Psoas muscle (tissue), 8 donors: Measurements from ENCODE around the gene MRPS18C. TPM values are rescaled to one million over a fixed set of nuclear protein-coding genes. Genes with fewer than 3 reads are reported as not detected.

ENCODE experiments used
- ATAC-seq, 4 donors: fragments of 200-7000 bp; cut with Tn5 transposase; one replicate each; pipeline ENCODE4 v1.9.1; 2020; ENCODE audit warnings: moderate library complexity in 3 of 4, mild to moderate bottlenecking in 2 of 4
- DNase-seq, 2 donors: peaks; one replicate each; pipeline ENCODE4 v3.0.0-alpha.2; 2020
- H3K27ac ChIP-seq: fragments of 200-600 bp; one replicate; pipeline ENCODE4 v1.8.0; 2022
- H3K27me3 ChIP-seq, 3 donors: fragments of 200-600 bp in 1 of 3; one replicate each; pipeline versions ENCODE4 v1.6.1 to v1.8.0; 2013 to 2022; ENCODE audit warnings: low read length in 2 of 3, mild to moderate bottlenecking in 2 of 3, moderate library complexity in 1 of 3; ENCODE audit not compliant: insufficient read depth in 3 of 3
- H3K36me3 ChIP-seq, 2 donors: fragments of 200-600 bp in 1 of 2; one replicate each; pipeline versions ENCODE4 v1.6.1 to v1.8.0; 2013 to 2022; ENCODE audit warnings: low read depth in 1 of 2, mild to moderate bottlenecking in 1 of 2, moderate library complexity in 1 of 2; ENCODE audit not compliant: insufficient read depth in 1 of 2
- H3K4me1 ChIP-seq: fragments of 200-600 bp; one replicate; pipeline ENCODE4 v1.8.0; 2022
- H3K4me3 ChIP-seq: fragments of 200-600 bp; one replicate; pipeline ENCODE4 v1.8.0; 2022; ENCODE audit warnings: mild to moderate bottlenecking
- H3K9me3 ChIP-seq: fragments of 200-600 bp; one replicate; pipeline ENCODE4 v1.8.0; 2022
- WGBS, 3 donors: extraction: QIAGEN DNeasy Blood & Tissue Kit; methylation state at CpG; one replicate each; pipeline versions ENCODE4 v1.1.6 to v1.1.7; 2013; 5-methylcytosine and 5-hydroxymethylcytosine counted together
- intact Hi-C, 2 donors: fragments of 100-400 bp; cut with DNase I; formaldehyde crosslinking; loops; one replicate each; pipeline versions ENCODE4 v1.11.0 to v1.14.2; 2022
- polyA plus RNA-seq, 3 donors: library from polyadenylated mRNA; stranded (reverse); fragments of 200-250 nt; gene quantifications; one replicate each; pipeline ENCODE4 v1.2.3, GENCODE V29; 2013
- total RNA-seq, 4 donors: library from RNA; stranded (reverse); fragmentation: NEBNext Ultra II Directional in 2 of 4; extraction: Animal tissue kit (Norgen Biotek cat#: 25700) in 2 of 4; gene quantifications; one replicate each; pipeline versions ENCODE4 v1.2.1 to v1.2.4, GENCODE V29; 2021 to 2023
- TF ChIP-seq, protein P1 (sequence below): fragments of 200-600 bp; IDR thresholded peaks from one replicate; pipeline ENCODE4 v1.8.0; 2022; ENCODE audit warnings: antibody characterized with exemption
- donor health status: healthy with polysubstance abuse.
- donor health status: DM: no; HTN: no; CAD: no; lungs with moderate emphysema.
- donor health status: Bipolar disorder and iron deficiency.
- donor health status: healthy.
- donor health status: DM: yes; HTN: yes; CAD: no.
- donor health status: DM: no; HTN: no; CAD: no.
- donor health status: DM: no; HTN: no; CAD: no.
- donor health status: DM: yes; HTN: yes; CAD: no.

The MRPS18C gene
- total and polyA plus RNA-seq, 7 donors = 35.6 to 78.4 (median 48.9) TPM

DNA sequence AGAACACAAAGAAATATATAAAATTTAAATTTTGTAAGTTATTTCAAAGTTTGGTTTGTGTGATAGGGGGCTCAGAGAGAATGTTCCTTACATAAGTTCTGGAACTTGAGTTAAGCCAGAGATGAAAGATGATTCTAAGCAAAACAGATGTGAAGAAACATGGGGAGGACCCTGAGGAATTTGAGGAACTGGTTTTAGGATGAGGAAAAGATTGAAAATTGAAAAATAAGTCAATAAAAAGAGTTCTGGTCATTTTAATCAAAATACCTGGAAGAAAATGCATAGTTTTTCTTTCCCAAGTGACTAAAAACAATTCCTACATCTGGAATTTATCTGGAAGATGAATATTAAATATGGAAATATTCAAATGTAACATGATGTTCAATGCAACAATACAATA, 37.6 kb upstream of the MRPS18C start:
- Histone ChIP-seq H3K4me3 (no peak overlapping the region), H3K27ac (no peak overlapping the region), H3K36me3 (peaks cover 2 to 89% of the 10 kb centered on the region in 2 donors), H3K27me3 (no peaks in the 10 kb centered on the region), H3K4me1 (no peaks in the 10 kb centered on the region), H3K9me3 (no peaks in the 10 kb centered on the region)
- DNase-seq (no peak), ATAC-seq (no peak)
- intact Hi-C loops = no loop called here
- TF ChIP-seq, protein P1, sequence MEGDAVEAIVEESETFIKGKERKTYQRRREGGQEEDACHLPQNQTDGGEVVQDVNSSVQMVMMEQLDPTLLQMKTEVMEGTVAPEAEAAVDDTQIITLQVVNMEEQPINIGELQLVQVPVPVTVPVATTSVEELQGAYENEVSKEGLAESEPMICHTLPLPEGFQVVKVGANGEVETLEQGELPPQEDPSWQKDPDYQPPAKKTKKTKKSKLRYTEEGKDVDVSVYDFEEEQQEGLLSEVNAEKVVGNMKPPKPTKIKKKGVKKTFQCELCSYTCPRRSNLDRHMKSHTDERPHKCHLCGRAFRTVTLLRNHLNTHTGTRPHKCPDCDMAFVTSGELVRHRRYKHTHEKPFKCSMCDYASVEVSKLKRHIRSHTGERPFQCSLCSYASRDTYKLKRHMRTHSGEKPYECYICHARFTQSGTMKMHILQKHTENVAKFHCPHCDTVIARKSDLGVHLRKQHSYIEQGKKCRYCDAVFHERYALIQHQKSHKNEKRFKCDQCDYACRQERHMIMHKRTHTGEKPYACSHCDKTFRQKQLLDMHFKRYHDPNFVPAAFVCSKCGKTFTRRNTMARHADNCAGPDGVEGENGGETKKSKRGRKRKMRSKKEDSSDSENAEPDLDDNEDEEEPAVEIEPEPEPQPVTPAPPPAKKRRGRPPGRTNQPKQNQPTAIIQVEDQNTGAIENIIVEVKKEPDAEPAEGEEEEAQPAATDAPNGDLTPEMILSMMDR = no peak

DNA sequence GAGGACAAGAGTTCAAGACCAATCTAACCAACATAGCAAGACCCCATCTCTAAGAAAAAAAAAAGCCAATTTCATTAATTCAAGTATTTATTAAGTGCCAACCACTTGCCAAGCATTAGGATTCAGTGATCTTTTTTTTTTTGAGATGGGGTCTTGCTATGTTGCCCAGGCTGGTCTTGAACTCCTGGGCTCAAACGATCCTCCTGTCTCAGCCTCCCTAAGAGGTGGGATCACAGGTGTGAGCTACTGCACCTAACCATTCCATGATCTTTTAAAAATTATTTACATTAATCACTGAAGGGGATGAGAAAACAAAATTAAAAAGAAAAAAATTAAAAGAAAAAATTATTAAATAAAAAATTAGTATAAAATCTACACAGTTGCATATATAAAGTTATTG, 24.7 kb upstream of the MRPS18C start:
- no peak for ATAC-seq
- Histone ChIP-seq H3K36me3 (peaks cover 0 to 85% of the 10 kb centered on the region in 2 donors), H3K4me1 (no peaks in the 10 kb centered on the region), H3K9me3 (no peaks in the 10 kb centered on the region), H3K4me3 (no peak overlapping the region), H3K27me3 (no peaks in the 10 kb centered on the region), H3K27ac (no peak overlapping the region)
- 95 to 100% (median 97%) methylated on average over 1 of the region's 1 CpG for WGBS, 3 donors
- DNase-seq = no peak
- intact Hi-C loops = no loop called here
- TF ChIP-seq, protein P1 = no peak

DNA sequence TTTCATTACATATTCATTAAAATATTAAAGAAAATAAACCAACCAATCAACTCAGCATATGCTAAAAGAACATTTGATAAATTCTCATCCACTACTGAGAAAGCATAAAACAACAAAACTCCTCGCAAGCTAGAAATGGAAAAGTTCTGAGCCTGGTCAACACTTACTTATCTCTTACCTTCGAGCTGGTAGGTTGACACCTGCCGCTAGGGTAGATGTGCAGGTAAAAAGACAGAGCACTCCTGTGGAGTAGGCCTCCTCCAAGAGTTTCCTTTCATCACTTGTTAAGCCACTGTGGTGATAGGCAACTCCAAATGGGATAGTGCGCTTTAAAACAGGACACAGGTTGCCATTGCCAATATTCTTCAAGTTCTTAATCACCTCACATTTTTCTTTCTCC, 19.2 kb upstream of the MRPS18C start:
- H3K4me1 ChIP-seq = no peaks in the 10 kb centered on the region
- ATAC-seq (no peak), DNase-seq (no peak)
- peaks cover 0 to 89% of the 10 kb centered on the region in 2 donors for H3K36me3 ChIP-seq
- 94 to 98% (median 96%) methylated on average over 4 of the region's 4 CpGs for WGBS, 3 donors
- H3K9me3 ChIP-seq = no peaks in the 10 kb centered on the region
- H3K27ac ChIP-seq = no peak overlapping the region
- intact Hi-C loops = no loop called here
- TF ChIP-seq, protein P1 = no peak
- H3K27me3 ChIP-seq = no peaks in the 10 kb centered on the region
- no peak overlapping the region for H3K4me3 ChIP-seq

DNA sequence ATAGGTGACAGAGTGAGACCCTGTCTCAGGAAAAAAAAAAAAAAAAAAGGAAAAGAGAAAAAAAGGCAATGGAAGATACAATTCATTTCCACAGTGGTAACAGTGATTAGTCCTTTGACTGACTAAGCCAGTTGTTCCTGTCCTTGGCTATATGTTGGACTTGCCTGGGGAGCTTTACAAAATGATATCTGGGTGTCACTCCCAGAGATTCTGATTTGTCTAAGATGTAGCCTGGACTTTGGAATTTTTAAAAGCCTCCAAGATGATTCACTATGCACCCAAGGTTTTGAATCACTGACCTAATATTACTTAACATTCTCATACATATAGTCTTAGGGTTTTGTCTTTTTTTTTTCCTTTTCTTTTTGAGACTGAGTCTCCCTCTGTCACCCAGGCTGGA, 17.1 kb upstream of the MRPS18C start:
- Histone ChIP-seq H3K9me3 (no peaks in the 10 kb centered on the region), H3K27ac (no peak overlapping the region), H3K4me1 (no peaks in the 10 kb centered on the region), H3K36me3 (peaks cover 0 to 97% of the 10 kb centered on the region in 2 donors), H3K4me3 (no peak overlapping the region), H3K27me3 (no peaks in the 10 kb centered on the region)
- DNase-seq (no peak), ATAC-seq (no peak)
- TF ChIP-seq, protein P1 = no peak
- intact Hi-C loops = no loop called here

DNA sequence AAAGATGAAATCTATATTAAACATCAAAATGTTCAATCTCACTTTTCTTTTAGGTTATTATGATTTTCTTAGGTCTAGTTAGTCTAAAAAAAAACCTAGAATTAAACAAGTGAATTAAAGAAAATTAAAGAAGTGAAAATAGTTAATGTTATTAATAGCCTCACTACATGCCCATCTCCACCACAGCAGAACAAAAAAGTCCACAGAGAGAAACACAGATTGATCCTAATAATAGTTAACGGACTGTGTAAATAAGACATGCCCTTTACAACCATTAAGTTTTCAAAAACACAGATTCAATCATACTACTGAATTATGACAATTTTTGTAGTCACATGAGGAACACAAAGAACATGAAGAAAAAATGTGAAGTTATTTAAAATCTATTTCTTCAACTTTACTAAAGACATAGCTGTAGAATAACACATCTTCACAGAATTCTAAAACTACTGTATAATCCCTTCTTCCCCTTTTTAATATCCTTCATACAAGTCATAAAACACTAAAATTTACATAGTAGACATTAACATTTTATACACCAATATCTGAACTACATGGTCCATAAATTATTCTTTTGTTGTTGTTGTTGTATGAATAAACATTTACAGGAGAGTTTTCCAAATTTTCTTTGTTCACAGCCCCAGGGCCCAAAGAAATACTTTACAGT, 15.6 kb upstream of the MRPS18C start:
- ATAC-seq = no peak
- H3K36me3 ChIP-seq = peaks cover 0 to 100% of the 10 kb centered on the region in 2 donors

More for the DNA sequence above, 15.6 kb upstream of the MRPS18C start:
- H3K27me3 ChIP-seq = no peaks in the 10 kb centered on the region
- H3K27ac ChIP-seq = no peak overlapping the region
- TF ChIP-seq, protein P1 = no peak
- no peak overlapping the region for H3K4me3 ChIP-seq
- H3K9me3 ChIP-seq = no peaks in the 10 kb centered on the region
- no peaks in the 10 kb centered on the region for H3K4me1 ChIP-seq
- intact Hi-C loops = no loop called here
- WGBS, 3 donors = 89 to 94% (median 93%) methylated on average over 1 of the region's 1 CpG
- no peak for DNase-seq
